NCI-H524 (cell line): ENCODE results near the gene LARGE1.

Experiments used
- DNase-seq, 2 experiments: peaks; one replicate each; lab custom pipeline; 2025; lab: John Stamatoyannopoulos, UW

The LARGE1 gene

GRCh38 chr22:33920197-33920540 is at the start of gene LARGE1:
Gene LARGE1, minus strand, starts transcription at chr22:33920476.
- DNase-seq, result no peak

GRCh38 chr22:33969045-33969444 is 48.8 kb upstream of the LARGE1 start:
- no peak for DNase-seq

DNA sequence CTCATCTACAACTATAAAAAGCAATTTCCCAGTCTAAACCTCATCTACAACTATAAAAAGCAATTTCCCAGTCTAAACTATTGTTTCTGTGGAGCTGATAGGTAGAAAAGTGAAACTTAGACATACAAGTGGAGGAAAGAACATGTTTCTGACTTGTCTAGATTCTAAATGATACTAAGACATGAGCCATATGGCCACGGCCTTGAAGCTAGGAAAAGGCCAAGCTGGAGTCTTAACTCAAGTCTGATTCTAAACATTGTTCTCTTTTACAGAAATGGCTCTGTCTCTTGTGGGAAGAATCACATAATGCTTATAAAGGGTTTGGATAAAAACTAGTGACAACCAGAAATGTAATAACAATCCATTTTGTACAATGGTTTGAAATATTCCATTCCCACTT is 43.8 kb upstream of the LARGE1 start:
- DNase-seq, result no peak

GRCh38 chr22:33962409-33962808 is 42.1 kb upstream of the LARGE1 start:
- no peak for DNase-seq

GRCh38 chr22:33958741-33959140 is 38.5 kb upstream of the LARGE1 start:
- no peak for DNase-seq

DNA sequence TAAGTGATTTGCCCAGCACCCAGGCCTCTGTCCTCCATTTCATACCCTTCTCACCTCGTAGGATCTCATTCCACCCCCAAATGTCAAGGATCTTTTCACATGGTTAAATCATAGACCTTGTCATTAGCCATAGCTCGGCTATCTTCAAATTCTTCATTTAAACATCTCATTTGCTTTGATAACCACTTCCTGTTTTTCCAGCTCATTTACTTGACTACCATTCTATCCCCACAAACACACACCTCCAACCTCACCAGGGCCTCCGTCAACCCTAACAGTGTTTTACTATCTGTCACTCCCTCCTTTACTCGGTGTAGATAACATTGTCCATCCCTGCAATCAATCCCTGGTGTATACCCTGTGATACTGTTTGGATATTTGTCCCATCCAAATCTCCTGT is 36.8 kb upstream of the LARGE1 start:
- no peak for DNase-seq

DNA sequence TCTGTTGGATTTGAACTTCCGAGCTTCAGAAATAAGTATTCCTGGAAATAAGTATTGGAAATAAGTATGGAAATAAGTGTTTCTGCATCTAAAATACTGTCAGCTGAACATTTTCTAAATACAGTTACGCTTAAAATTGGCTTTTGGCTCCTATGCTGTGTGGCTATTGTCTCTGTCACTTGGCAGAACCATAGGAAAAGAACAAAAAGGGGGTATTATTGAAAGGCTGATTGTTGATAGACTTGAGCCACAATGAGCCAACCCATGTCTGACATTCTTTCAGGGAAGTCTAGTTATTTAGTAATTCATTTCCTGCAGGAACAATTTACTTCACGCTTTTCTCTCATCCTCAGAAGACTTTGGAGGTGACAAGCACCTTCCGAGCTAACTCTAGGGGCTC is 32.5 kb upstream of the LARGE1 start:
- DNase-seq, result no peak

DNA sequence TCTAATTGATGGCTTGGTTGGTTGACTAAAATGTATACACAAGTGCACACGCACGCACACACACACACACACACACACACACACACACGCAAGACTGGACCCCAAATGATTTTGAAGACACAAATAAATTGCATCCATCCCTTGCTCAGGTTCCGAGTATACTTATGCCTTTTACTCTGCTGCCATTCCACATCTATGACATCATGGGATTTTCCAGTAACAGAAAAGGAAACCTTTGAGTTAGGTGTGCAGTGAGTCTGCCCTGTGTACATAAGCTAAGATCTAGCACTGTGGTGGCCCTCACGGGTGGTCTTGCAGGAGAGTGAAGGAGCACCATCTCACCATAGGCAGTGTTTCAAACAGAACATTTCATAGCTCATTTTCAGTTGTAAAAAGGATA is 20.5 kb upstream of the LARGE1 start:
- DNase-seq, result no peak

- DNase-seq, result no peak
These were observed 12.7 kb upstream of the LARGE1 start for GRCh38 chr22:33932997-33933396.

DNA sequence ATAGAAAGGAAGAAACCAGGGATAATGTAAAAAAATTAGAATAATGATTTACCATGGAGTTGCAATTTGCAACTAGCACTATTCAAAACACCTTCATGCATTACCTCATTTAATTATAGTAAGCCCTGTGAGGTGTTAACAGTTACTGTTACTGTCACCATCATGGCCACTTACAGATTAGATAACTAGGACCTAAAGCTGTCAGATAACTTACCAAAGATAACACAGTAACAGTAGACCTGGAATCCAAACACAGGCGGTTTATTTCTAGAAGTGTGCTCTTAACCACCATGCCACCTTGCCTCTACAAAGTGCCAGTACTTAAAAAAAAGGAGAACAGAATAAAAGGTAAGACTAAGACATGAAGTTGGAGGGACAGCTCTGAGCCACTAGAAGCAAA is 11.1 kb upstream of the LARGE1 start:
- DNase-seq, result no peak

DNA sequence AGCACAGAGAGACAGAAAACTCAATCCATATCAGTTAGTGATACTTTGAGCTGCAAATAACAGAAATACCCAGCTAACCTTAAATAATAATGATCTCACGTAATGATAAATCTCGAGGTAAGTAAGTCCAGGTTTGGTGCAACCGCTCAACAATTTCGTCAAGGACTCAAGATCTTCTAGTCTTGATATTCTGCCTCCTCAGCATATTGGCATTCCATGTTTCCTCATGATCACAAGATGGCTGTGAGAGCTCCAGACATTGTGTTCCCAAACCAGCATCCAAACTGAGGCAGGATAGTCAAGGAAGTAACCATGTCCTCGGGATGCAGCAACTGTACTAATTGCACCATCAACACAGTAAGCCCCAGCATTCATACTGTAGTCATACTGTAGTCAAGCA is 7.5 kb upstream of the LARGE1 start:
- DNase-seq, result no peak

GRCh38 chr22:33925194-33925593 is 4.9 kb upstream of the LARGE1 start:
- DNase-seq, result no peak

DNA sequence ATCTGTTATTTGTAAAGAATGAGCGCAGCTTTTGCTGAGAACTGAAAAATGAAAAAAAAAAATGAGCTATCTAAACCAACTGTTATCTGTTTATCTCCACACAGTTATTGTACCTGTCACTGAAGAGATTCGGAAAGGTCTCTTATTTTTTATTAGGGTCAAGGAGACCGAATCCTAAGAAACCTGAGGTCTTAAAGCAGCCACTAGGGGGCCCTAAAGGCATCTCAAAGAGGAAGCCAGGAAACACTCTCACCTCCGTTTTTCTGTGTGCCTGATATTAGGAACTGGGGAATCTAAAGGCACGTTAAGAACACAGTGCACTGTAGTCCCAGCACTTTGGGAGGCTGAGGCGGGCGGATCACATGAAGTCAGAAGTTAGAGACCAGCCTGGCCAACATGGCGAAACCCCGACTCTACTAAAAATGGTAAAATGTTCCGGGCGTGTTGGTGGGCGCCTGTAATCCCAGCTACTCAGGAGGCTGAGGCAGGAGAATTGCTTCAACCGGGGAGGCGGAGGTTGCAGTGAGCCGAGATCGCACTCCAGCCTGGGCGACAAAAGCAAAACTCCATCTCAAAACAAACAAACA is 3.5 kb upstream of the LARGE1 start:
- peak; percentile 80 to 87 for DNase-seq

- DNase-seq, result no peak
These were observed 2.8 kb upstream of the LARGE1 start for GRCh38 chr22:33923033-33923432.

DNA sequence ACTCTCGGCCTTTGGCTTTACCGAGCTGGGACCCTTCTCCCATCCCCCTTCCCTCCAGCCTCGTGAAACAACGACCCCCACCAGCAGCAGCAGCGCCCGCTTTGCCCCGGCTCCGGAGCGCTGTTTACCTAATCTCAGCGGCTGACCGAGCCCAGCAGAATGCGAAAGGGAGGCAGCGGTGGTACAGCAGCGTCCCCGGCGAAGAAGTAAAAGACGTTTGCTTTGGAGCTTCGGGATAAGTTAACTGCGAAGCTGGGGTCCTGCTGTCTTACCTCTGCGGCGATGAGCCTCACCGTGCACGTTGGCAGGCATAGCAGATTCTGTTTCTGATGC is 2.0 kb upstream of the LARGE1 start:
- peak in 1 of 2 experiments; percentile 65 for DNase-seq

- peak; percentile 78 to 84 for DNase-seq
These were observed 1.5 kb upstream of the LARGE1 start for GRCh38 chr22:33921525-33922348.

GRCh38 chr22:33920927-33921524 is 750 bp upstream of the LARGE1 start:
- DNase-seq, result peak; percentile 93 to 97

DNA sequence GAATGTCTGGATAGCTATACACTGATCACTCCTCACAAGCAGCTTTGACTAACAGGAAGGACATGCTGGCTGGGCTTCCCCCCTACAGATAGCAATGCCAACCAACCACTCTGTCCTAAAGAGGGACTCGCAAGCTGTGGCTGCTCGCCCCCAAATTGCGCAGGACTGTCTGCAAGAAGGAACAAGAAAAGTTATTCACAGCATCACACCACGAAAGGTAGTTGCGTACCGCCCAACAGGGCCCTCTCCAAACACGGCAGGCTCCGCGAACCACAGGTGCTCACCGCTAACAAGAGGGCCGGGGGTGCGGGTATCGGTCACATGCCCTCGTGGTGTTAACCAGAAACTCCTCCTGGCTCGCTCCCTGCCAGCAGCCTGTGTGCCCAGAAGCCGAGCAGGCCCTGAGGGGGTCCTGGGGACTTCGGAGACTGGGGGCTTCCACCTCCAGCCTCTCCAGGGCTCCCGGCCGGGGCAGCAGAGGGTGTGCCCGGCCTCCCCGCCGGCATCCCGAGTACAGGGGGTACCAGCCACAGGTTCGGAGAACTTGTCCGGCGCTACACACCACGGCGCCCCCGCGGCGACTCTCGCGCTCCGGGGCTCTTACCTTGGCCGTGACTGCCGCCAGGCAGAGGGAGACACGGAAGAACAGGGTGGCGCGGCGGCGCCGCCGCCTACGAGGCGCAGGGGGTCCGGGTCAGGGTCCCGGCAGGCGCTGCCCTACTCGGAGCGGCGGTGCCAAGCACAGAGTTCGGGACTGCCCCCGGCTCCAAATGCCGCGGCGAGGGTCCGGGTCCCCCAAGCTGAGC is 682 bp downstream of the LARGE1 start:
- peak in 1 of 2 experiments; percentile 47 for DNase-seq

DNA sequence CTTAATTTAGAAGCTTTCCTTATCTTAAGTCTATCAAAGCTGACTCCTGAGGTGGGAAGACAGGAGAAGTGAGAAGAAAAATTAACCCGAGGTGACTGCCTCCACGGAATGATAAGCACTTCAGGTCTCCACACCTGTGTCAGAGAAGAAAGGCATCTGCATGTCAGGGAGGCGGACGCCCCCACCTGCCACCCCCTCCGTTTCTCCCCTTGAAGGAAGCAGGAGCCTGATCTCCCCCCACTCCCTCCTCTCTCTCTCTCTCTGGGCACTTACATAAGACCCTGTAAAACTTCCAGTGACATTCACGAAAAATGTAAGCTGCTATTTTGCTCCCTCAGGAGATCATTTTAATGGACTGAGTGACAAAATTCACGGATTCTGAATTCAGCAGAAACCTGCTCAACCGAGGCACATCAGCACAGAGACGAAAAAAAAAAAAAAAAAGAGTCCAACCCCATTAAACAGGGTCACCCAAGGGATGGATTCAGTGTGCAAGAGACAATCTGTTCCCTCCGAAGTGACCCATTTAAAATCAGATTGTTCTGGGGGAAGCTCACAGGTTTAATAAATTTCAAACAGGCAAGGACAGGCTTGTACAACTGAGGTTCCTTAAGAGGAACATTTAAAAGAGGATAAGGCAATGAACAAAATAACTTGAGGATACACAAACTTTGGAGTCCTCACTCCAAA is 1.5 kb downstream of the LARGE1 start:
- no peak for DNase-seq

DNA sequence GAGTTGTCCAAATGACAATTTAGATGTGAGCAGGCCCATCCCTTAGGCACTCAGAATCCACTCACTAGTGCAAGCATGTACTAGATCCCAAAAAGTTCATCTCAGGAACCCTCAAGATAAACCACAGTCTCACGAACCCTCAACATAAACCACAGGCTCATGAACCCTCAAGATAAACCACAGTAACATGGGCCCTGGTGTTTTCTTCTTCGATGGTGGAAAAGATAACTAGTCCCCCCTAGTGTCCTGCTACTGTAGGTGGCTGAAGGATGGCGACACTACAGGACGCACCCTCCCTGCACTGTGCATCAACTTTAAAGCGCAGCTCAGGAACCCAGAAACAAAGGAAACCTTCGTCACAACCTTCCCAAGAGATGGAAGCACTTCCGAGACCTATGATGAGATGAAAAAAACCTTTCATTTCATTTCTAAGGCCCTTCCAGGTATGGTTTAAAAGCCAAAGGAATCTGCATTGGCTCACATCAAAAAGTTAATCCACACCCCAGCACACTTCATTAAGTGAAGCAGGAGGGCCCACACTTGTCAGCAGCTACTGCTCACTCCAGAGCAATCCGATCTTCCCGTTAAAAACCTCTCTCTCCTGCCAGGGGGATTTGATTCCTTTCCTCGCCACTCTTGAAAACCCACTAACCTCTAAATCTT is 2.4 kb downstream of the LARGE1 start:
- DNase-seq, result peak in 1 of 2 experiments; percentile 65

DNA sequence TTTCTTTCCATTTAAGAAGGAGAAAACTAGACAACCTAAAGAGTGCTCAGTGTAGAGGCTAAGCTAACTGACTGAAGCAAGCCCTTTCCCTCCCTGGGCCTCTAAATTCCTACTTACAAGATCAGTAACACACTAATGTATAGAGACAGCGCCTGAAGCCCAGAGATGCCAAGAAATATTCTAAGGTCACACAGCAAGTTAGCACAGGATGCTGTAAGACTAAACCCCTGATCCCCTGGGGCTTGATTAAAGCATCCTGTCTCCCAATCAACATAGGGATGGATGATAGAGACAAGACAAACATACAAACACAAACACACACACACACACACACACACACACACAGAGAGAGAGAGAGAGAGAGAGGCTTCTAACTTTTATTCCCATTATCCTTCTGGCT is 5.6 kb downstream of the LARGE1 start:
- no peak for DNase-seq

- no peak for DNase-seq
These were observed 6.1 kb downstream of the LARGE1 start for GRCh38 chr22:33914131-33914530.
